ENCODE results near the gene DNAJA3.
"Not testable (repeated sequence)": the region's sequence is repeated elsewhere in the genome, so short reads cannot be mapped to it uniquely, and the experiment has no call there.

DNAJA3 gene

DNA sequence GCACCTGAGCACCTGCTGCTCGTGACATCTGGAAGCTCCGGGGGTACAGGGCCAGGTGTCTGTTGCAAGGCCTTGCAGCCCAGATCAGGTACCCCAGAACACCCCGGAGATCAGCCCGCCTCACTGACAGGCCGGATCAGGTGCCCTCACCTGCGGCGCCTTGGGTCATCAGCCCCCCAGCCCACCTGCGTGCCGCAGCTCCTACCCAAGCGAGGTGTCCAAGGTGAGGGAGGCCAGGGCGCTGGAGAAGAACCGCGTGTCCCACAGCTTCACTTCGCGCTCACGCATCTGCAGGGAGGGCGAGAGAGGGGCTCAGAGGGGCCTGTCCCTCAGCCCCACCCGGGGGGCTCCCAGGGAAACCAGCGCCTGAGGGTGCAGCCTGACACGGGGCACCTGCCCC is 37.9 kb upstream of the DNAJA3 start:
- no peak for DNase-seq

DNA sequence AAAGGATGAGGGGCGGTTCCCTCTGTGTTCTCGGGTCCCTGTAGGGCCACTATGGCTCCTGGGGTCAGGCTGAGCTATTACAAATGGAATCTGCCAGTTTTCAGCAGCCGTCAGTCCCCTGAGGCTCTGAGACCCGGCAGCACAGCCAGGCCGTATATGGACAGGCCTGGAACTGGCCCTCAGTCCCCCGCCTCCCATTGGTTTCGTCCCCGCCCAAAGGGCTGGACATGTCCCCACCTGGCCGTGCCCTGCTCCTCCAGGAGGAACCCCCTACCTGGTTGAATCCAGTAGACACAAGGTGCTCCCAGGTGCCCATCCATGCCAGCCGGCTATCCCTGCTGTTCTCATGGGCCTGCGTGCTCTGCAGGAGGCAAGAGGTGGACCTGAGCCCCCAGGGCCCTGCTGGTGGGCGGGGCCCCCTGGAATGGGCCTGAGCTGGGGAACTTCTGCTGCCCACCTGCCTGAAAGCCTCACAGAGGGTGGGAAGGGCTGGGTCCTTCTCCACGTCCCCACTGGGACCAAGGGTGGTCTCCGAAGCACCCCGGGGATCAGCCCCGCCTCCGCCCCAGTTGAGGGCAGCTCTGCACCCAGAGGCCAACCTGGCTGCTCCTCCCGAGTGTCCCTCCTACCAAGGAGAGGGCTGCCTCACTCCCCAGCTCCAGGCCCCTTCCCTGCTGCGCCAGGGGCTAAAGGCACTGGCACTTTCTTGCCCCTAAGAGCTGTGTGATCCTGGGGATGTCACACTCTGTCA is 37.2 kb upstream of the DNAJA3 start:
- peak in 1 of 5 donors; percentile 4 for DNase-seq

DNA sequence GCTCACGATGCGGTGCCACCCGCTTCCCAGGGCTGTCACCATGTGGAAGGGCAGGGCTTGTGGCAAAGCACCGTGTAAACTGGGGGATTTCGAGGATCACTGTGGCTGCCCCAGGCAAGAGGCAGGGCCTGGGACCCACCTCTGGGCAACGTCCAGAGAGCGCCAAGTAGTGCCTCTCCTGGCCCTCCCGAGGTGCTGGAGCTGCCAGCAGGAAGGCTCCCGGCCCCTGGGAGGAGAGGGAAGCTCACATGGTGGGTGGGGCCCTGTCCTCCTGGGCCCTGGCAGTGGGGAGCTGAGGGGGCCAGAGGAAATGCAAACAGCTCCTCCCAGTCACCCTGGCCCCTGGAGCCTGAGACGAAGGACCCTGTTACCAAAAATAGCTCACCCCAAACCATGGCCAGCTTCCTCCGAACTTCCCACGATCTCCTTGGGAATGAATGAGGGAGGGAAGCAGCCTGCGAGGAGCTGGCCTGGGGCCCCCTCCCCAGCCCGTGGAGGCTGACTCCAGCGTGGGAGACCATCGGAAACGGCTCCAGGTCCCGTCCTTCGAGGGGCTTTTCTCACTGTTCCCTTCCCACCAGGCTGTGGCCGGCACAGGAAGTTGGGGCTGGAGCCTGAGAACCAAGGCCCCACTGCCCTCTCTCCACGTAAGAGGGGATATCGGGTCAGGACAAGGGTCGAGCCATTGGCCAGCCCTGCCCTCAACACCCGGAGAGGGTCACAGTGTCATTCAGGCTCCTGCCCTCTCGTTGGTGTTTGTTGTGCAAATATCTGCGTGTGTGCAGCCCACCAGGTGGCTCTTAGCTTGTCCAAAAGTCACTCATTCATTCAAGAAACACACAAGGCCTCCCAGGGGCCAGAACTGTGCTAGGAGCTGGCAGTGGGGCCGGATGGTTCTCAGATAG is 36.4 kb upstream of the DNAJA3 start:
- no peak for DNase-seq

DNA sequence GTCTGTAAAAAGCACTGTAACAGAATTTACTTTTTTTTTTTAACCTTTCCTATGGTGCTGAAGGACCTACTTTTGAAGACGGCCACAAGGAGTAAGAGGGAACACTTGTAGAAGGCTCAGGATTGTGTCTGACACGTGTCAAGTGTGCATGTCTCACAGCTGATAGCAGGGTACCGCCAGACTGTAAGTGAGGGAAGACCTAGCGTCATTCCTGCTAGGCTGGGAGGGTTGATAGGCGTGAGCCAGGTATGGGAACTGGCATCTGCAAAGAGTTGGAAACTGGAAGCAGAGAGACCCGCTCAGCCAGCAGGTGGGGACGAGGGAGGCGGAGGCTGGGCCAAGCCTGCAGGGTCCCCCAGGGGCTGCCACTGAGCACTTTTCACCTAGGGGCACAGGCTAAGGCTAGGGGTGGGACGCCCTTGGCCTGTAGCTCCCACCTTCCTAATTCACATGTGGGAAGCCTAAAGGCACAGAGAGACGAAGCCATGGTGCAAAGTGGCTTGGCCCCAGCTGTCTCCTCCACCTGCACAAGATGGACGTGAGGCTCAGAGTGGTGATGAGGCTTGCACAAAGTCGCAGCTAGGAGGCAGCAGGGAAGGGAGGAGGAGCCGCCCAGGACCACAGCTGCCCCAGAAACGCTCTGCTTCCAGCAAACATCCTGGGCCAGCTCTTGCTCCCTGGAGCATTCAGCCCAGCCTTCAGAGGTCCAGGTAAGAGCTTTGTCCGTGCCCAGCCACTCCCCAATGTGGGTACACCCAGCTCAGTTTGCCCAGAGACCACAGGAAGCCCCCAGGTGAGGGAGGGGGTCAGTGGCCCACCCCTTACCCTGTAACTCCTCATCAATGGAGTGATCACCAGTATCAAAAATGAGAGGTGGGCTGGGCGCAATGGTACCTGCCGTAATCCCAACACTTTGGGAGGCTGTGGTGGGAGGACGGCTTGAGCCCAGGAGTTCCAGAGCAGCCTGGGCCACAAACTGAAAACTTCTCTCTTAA is 35.1 kb upstream of the DNAJA3 start:
- DNase-seq = no peak

DNA sequence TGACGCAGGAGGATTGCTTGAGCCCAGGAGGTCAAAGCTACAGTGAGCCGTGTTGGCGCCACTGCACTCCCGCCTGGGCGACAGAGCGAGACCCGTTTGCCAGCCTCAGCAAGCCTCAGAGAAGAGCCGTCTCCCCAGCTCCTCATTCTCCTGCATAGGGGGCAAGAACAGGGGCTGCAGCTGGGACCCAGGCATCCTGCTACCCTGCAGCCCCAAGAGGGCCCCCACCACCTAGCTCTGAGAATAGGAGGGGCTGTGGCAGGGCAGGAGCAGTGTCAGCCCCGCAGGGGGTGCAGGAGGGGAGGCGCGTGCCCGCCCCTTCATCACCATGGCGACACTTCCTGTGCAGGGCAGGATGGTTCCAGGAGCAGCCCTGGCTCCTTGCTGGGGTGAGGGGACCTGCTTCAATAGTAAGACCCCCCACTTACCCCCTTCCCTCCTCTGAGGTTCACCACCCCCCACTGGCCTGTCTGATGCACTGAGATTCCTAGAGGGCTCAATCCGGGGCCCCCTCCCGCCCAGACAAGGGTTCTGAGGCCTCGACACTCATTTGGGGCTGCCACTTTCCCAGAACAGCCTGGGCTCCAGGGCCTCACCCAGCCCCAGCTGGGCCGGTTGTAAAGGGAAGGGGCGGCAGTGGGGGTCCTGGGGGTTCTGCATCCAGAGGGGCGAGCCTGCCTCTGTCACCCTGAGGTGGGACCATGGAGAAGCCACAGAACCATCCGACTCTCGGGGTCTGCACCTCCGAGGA is 33.9 kb upstream of the DNAJA3 start:
- DNase-seq = no peak

DNA sequence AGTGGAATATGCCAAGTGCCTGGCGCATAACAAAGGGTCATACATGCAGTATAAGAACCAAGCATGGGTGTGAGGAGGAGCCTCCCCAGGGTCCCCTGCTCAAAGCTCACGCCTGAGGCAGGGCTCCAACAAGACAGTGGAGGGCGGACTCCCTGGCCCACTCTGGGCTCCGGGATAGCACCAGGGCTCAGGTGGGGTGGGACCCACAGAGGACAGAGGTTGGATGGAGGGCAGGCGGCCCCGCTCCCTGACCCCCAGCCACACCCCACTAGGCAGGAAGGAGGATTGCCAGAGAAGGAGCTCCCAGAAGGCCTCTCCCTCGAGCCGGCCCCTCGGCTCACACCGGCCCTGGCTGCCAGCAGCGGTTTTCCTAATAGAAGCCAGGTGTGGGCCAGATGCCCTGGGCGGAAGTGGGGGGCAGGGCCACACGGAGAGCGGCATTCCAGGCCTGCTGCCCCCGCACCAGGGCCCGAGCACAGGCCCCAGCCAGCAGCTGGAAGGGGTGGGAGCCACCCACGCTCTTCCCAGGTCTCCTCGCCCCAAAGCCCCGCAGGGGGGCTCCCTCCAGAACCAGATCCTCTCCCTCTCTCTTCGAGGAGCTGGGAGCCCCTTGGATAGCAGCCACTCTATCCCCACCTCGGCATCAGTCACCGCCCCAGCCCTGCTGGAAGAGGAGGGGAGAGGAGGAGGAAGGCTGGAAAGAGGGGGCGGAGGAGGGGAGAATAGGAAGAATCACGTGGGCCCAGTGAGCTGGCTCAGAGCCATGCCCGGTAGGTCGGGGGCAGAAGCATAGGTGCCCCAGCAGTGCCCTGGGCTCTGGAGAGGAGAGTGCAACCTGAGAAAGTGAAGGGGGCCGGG is 33.1 kb upstream of the DNAJA3 start:
- no peak for DNase-seq

DNA sequence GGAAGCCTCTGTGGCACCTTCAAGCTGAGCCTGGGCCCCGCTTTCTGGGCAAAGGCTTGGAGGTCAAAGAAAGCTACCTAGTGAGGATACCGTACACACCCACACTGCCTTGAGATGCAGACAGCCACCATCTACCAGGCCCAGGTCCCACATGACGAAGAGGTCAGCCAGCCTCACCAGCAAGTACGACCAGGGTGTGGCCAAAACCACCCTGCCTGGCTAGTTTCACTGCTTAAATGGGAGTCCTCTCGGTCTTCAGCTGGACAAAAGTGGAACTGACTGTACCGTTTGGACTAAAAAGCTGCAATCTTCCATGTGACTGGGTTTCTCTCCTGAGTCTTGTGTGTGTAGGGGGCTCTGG is 32.4 kb upstream of the DNAJA3 start:
- no peak for DNase-seq

DNA sequence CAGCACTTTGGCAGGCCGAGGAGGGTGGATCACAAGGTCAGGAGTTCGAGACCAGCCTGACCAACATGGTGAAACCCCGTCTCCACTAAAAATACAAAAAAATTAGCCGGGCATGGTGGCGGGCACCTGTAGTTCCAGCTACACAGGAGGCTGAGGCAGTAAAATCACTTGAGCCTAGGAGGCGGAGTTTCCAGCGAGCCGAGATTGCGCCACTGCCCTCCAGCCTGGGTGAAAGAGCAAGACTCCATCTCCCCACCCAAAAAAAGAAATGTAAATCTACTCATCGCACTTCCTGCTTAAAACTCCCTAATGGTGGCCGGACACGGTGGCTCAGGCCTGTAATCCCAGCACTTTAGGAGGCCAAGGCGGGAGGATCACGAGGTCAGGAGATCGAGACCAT is 31.8 kb upstream of the DNAJA3 start:
- not testable (repeated sequence) for DNase-seq

DNA sequence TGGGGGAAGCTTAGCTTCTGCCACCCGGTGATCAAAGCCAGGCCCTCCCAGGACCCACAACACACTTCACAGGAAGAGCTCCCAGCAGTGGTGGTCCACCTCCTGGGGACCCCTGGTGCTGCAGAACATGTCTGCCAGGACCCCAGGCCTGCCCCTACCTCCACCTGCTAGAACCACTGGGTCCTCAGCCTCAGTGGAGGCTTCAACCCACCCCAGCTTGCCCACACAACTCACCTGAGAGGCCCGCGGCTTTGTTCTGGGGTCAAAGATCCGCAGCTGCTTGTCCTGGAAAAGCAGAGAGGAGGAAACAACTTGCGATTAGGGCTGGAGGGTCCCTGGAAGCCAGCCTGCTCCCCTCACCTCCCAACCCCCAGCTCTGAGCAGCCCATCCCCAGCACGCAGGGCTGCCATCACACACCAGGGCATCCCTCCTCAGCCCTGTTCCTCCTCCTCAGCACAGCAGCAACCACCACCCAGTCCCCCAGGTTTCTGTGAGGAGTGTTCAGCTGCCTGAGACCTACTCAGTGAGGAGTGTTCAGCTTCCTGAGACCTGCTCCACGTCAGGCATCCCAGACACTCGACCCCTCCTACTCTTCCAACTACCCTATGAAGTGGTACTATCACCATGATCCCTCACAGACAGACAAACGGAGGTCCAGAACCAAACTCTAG is 30.5 kb upstream of the DNAJA3 start:
- peak in 1 of 5 donors; percentile 1 for DNase-seq

DNA sequence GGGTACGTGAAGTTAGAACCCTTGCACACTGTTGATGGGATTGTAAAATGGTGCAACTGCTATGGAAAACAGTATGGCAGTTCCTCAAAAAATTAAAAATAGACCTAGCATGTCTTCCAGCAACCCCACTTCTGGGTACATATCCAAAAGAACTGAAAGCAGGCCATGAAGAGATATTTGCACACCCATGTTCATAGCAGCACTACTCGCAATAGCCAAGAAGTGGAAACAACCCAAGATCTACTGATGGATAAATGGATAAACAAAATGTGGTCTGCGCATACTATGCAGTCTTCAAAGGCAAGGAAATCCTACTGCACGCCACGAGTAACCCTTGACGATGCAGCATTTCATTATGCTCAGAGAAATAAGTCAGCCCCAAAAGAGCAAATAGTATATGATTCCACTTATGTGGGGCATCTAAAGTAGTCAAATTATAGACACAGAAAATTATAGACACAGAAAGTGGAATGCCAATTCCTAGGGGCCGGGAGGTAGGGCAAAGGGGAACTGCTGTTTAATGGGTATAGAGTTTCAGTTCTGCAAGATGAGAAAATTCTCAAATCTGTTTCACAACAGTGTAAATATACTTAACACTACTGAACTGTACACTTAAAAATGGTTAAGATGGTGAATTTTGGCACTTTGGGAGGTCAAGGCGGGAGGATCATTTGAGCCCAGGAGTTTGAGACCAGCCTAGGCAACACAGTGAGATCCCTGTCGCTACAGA is 26.5 kb upstream of the DNAJA3 start:
- no peak for DNase-seq

DNA sequence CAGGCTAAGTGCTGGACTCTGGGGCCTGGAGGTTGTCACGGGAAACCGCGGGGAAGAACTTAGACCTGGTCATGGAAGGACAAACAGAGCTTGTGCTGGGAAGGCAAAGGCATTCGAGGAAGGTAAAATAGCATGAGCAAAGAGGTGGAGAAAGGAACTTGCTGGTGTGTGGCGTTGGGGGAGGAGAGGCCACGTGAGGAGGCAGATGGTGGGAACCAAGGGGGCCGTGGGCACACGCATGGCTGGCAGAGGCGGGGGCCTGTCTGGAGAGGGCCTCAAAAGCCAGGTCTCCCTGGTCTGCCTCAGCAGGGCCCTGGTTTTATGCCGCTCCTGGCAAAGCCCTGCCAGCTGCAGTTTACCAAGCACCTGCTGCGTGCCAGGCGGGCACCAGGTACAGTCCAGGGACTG is 24.6 kb upstream of the DNAJA3 start:
- no peak for DNase-seq

DNA sequence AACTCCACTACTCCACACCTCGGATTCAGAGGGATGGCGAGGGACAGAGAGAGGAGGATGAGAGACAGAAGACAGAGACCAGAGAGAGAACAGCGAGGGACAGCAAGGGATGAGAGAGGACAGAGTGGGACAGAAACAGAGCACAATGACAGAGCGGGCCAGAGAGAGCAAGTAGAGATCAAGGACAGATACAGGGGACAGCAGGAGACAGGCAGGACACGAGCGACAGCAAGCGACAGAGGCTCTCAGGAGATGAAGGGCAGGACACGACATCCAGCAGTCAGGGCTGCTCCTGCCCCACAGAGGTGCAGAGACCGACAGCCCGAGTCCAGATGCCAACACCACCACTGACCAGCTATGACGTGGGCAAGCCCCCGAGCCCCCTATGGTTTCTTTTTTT is 24.2 kb upstream of the DNAJA3 start:
- DNase-seq = no peak

DNA sequence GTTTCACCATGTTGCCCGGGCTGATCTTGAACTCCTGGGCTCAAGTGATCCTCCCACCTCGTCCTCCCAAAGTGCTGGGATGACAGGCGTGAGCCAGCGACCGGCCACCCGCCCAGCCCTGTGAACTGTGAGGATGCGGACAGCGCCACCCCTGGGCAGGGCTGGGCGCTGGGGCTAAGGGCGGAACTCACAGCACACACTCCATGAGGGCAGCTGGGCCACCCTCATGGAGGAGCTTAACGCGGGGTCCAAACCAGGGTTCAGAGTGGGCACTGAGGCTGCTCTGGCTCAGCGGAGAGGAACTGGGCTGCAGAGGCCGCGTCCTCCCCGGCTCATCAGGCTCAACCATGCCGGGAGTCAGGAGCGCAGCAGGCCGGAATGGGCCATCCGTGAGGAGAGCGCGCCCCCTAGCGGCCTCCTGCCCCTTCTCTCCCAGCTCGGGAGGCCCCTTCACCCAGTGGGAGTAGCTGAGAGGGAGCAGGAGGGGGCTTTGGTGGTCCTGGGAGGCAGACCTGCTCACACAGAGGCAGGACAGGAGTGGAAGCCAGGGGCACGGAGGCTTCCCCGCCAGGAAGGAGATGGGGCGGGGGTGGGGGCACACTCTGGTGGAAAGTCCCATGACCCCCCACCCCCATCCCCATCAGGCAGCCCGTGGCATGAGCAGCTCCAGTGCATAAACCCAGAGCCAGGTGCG is 23.1 kb upstream of the DNAJA3 start:
- DNase-seq = peak in 4 of 5 donors; percentile 38 to 57 (median 48)

DNA sequence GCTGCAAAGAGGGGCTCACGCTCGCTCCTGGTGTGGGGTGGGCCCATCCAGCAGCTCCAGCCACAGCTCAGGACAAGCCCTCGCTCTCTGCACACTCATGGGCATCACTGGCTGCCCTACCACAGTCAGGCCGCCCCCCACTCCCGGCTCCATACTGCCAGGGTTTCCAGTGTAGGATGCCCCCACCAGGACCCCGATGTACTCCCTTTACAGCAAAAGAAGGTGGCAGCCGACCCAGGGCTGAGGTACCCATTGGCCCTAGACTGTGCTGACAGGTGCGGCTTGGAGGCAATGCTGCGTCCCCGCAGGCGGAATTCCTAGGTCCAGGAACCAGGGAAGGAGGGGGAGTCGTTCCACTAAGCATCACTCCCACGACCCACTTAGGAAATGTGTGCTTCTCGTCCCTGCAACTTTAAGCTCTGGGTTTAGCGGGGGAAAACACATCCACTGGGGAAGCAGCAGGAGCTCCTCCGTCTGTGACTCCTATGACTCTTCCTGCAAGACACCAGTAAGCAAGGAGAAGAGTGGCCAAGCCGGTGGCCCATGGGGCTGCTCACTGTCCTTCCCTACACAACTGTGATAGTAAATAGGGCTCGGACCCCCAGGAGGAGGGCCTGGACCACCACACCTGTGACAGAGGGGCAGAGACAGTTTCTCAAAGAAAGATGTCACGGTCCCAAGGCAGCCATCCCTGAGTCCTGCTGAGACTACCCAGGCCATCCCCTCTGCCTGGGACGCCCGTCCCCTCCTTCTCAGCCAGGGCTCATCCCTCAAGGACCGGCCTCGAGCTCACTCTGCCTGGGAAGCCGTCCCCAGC is 22.3 kb upstream of the DNAJA3 start:
- peak in 2 of 5 donors; percentile 5 to 10 for DNase-seq

DNA sequence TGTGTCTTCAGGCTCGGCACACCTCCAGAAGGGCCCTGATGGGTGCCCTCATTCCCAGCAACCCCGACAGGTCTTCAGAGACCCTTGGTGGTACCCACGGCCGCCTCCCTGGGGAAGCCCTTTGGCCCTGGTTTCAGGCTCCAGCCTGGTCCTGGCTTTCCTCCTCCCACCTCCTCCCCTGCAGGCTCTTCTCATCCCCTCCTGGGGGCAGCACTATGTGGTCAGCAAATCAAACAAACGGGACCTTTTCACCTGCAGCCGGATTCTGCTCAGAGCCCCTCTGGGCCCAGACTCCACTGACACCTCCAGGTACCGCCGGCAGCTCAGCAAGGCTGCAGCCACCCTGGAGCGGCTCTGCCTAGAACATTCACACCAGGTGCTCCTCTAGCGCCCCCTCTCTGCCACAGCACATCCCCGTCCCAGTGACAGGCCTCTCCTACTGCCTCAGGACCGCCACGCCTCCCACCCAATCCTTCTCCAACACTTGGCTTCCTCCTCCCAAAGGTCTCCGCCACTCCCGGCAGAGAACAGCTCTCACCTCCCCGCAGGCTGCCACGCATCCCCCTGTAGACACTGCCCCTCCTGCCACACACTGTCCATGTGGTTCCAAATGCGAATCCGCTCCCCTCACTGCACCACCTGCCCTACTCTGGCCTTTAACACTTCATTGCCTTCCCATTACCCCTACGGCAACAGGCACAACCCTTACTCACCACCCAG is 21.3 kb upstream of the DNAJA3 start:
- peak in 2 of 5 donors; percentile 19 to 25 for DNase-seq

DNA sequence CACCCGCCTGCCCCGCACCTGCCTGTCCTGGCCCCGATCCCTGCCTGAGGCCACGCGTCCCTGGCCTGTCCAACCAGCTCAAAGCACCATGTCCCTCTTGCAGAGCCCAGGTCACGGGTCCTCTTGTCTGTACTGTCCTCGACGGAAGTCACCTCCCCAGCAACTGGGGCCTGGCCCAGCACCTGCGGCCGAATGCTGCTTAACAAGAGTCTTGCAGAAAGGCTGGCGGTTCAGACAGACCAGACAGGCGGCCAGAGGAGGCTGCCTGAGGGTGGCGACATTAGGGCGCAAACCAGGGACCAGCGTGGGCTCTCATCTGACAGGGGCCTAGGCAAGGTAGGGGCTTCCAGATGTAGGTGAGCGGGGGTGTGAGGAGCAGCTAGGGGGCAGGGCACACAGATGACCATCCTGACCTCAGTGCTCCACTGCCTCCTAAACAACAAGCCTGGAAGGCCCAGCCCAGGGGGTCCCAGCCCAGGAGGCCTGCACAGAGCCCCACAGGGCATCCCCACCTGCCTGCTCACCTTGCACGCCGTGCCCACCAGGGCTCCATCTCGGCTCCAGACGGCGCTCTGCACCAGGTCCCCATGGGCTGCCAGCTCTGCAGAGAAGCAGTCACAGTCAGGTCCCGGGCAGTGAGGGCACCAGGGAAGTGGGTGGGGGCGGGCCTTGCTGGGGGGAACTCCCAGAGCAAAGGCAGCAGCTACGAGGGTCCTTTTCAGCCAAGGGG is 20.5 kb upstream of the DNAJA3 start:
- DNase-seq = peak in 1 of 5 donors; percentile 9
